ENCODE data around the gene PBLD. TPM values are rescaled to one million over a fixed set of nuclear protein-coding genes. Genes with fewer than 3 reads are reported as not detected.
"Not testable (repeated sequence)": the region's sequence is repeated elsewhere in the genome, so short reads cannot be mapped to it uniquely, and the experiment has no call there.

The PBLD gene
- total and polyA plus RNA-seq, 2 experiments from 2014 or later: 8.3 to 10.3 TPM

DNA sequence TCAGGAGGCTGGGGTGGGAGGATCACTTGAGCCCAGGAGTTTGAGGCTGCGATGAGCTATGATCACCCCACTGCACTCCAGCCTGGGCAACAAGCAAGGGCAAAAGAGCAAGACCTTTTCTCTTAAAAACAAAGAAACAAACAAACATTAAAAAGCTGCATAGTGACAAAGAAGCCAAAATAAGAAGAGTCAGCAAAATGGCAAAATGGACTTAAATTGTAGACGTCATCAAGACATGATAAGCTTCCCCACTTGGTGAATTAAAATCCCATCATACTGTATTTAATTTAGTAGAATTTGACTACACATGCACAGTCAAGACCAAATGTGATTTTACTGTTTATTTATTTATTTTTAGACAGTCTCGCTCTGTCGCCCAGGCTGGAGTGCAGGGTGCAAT lies 52.0 kb downstream of the PBLD start:
- Histone ChIP-seq H3K9me3 (ENCODE audit: low read depth) (no peaks in the 10 kb centered on the region), H3F3A (ENCODE audit: insufficient read depth) (no peaks in the 10 kb centered on the region), H3K4me3 (no peak overlapping the region), H3K36me3 (ENCODE audit: low read depth) (no peaks in the 10 kb centered on the region), H3K4me1 (ENCODE audit: insufficient read depth) (no peaks in the 10 kb centered on the region), H2AFZ (no peak overlapping the region), H3K27me3 (replicated peaks; ENCODE audit: insufficient read depth) (no peaks in the 10 kb centered on the region), H3K79me2 (ENCODE audit: insufficient read depth) (no peaks in the 10 kb centered on the region), H3K9me2 (ENCODE audit: insufficient read depth) (no peaks in the 10 kb centered on the region), H3K27ac (no peak overlapping the region), H4K20me1 (ENCODE audit: insufficient read depth) (no peaks in the 10 kb centered on the region), H3K9ac (no peak overlapping the region), H3K4me2 (ENCODE audit: unreplicated experiment) (no peak overlapping the region)
- TF ChIP-seq EZH2phosphoT487 (IDR thresholded peaks at IDR 0.05; ENCODE audit: insufficient read depth, low read depth) (no peak), EZH2 (IDR thresholded peaks at IDR 0.05; ENCODE audit: insufficient read depth, poor library complexity, severe bottlenecking) (no peak)
- no peak for DNase-seq
- 96 to 98% methylated on average over 4 of the region's 4 CpGs for WGBS, 2 experiments (ENCODE audit: low coverage in 1 of 2, low lambda C conversion rate in 2 of 2, missing lambda C conversion rate in 2 of 2)
- in situ Hi-C loops (cut with MboI): no loop called here

DNA sequence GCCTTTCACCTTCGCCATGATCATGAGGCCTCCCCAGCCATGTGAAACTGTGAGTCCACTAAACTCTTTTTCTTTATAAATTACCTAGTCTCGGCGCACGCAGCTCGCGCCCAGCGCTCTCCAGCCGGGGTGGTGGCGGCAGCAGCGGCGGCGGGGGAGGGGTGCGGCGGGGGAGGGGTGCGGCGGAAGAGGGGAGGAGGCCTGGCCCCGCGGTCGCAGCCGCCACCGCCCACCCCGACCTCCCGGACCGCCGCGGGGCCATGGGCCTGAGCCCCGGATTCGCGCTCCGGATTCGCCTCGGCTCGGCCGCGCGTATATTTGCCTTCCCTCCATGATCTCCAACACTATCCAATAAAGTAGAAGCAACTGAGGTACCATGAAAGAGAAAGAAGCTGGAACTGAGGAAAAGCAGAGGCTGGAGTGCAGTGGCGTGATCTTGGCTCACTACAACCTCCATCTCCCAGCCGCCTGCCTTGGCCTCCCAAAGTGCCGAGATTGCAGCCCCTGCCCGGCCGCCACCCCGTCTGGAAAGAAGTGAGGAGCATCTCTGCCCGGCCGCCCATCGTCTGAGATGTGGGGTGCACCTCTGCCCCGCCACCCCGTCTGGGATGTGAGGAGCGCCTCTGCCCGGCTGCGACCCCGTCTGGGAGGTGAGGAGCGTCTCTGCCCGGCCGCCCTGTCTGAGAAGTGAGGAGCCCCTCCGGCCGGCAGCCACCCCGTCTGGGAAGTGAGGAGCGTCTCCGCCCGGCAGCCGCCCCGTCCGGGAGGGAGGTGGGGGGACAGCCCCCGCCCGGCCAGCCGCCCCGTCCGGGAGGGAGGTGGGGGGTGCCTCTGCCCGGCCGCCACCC lies 53.6 kb downstream of the PBLD start:
- H3K9me2 ChIP-seq (ENCODE audit: insufficient read depth); H3K79me2 ChIP-seq (ENCODE audit: insufficient read depth); H2AFZ ChIP-seq; H3F3A ChIP-seq (ENCODE audit: insufficient read depth); H3K27me3 ChIP-seq (replicated peaks; ENCODE audit: insufficient read depth); H3K4me2 ChIP-seq (ENCODE audit: unreplicated experiment); in situ Hi-C loops (cut with MboI); H4K20me1 ChIP-seq (ENCODE audit: insufficient read depth); H3K4me3 ChIP-seq; H3K9ac ChIP-seq; H3K9me3 ChIP-seq (ENCODE audit: low read depth); H3K27ac ChIP-seq; H3K36me3 ChIP-seq (ENCODE audit: low read depth); H3K4me1 ChIP-seq (ENCODE audit: insufficient read depth); DNase-seq: not testable (repeated sequence)
- WGBS, 2 experiments (ENCODE audit: low coverage in 1 of 2, low lambda C conversion rate in 2 of 2, missing lambda C conversion rate in 2 of 2): 95 to 97% methylated on average over 6 to 70 of the region's 70 CpGs

GRCh38 chr10:68277814-68278213 lies 54.9 kb downstream of the PBLD start:
- H3K9ac ChIP-seq; in situ Hi-C loops (cut with MboI): not testable (repeated sequence)
- WGBS, 2 experiments (ENCODE audit: low coverage in 1 of 2, low lambda C conversion rate in 2 of 2, missing lambda C conversion rate in 2 of 2): 90 to 96% methylated on average over 2 of the region's 2 CpGs

GRCh38 chr10:68276224-68276623 lies 56.5 kb downstream of the PBLD start:
- Histone ChIP-seq H3K4me2 (ENCODE audit: unreplicated experiment) (no peak overlapping the region), H3K27me3 (replicated peaks; ENCODE audit: insufficient read depth) (no peaks in the 10 kb centered on the region), H4K20me1 (ENCODE audit: insufficient read depth) (no peaks in the 10 kb centered on the region), H3F3A (ENCODE audit: insufficient read depth) (no peaks in the 10 kb centered on the region), H3K9me3 (ENCODE audit: low read depth) (no peaks in the 10 kb centered on the region), H3K9me2 (ENCODE audit: insufficient read depth) (no peaks in the 10 kb centered on the region), H3K79me2 (ENCODE audit: insufficient read depth) (no peaks in the 10 kb centered on the region), H3K9ac (no peak overlapping the region), H3K27ac (no peak overlapping the region), H3K4me3 (no peak overlapping the region), H2AFZ (no peak overlapping the region), H3K36me3 (ENCODE audit: low read depth) (no peaks in the 10 kb centered on the region), H3K4me1 (ENCODE audit: insufficient read depth) (no peaks in the 10 kb centered on the region)
- TF ChIP-seq EZH2phosphoT487 (IDR thresholded peaks at IDR 0.05; ENCODE audit: insufficient read depth, low read depth): no peak
- no peak for TF ChIP-seq EZH2 (IDR thresholded peaks at IDR 0.05; ENCODE audit: insufficient read depth, poor library complexity, severe bottlenecking)
- no peak for DNase-seq
- in situ Hi-C loops (cut with MboI): no loop called here

More at GRCh38 chr10:68277814-68278213, 54.9 kb downstream of the PBLD start:
- H3K4me1 ChIP-seq (ENCODE audit: insufficient read depth); H3K27me3 ChIP-seq (replicated peaks; ENCODE audit: insufficient read depth); H3K27ac ChIP-seq; H2AFZ ChIP-seq; H3F3A ChIP-seq (ENCODE audit: insufficient read depth); DNase-seq; H4K20me1 ChIP-seq (ENCODE audit: insufficient read depth); H3K9me3 ChIP-seq (ENCODE audit: low read depth); H3K36me3 ChIP-seq (ENCODE audit: low read depth); H3K9me2 ChIP-seq (ENCODE audit: insufficient read depth); H3K4me3 ChIP-seq; H3K79me2 ChIP-seq (ENCODE audit: insufficient read depth); H3K4me2 ChIP-seq (ENCODE audit: unreplicated experiment): not testable (repeated sequence)

GRCh38 chr10:68275600-68276126 lies 57.1 kb downstream of the PBLD start:
- H3K9ac ChIP-seq: no peak overlapping the region
- no peak for TF ChIP-seq EZH2 (IDR thresholded peaks at IDR 0.05; ENCODE audit: insufficient read depth, poor library complexity, severe bottlenecking)
- TF ChIP-seq EZH2phosphoT487 (IDR thresholded peaks at IDR 0.05; ENCODE audit: insufficient read depth, low read depth): no peak
- DNase-seq: no peak
- H3K27ac ChIP-seq: no peak overlapping the region
- H3K27me3 ChIP-seq (replicated peaks; ENCODE audit: insufficient read depth): no peaks in the 10 kb centered on the region
- H3K9me2 ChIP-seq (ENCODE audit: insufficient read depth): no peaks in the 10 kb centered on the region
- no peaks in the 10 kb centered on the region for H3K9me3 ChIP-seq (ENCODE audit: low read depth)
- no peak overlapping the region for H2AFZ ChIP-seq
- no peaks in the 10 kb centered on the region for H3F3A ChIP-seq (ENCODE audit: insufficient read depth)
- H3K36me3 ChIP-seq (ENCODE audit: low read depth): no peaks in the 10 kb centered on the region
- no peak overlapping the region for H3K4me3 ChIP-seq
- in situ Hi-C loops (cut with MboI): no loop called here
- 70 to 83% methylated on average over 2 of the region's 2 CpGs for WGBS, 2 experiments (ENCODE audit: low coverage in 1 of 2, low lambda C conversion rate in 2 of 2, missing lambda C conversion rate in 2 of 2)
- no peaks in the 10 kb centered on the region for H4K20me1 ChIP-seq (ENCODE audit: insufficient read depth)
- H3K4me2 ChIP-seq (ENCODE audit: unreplicated experiment): no peak overlapping the region
- H3K79me2 ChIP-seq (ENCODE audit: insufficient read depth): no peaks in the 10 kb centered on the region
- no peaks in the 10 kb centered on the region for H3K4me1 ChIP-seq (ENCODE audit: insufficient read depth)
